ENCODE measurements around the gene B3GAT1.

Gene B3GAT1

GRCh38 chr11:134401825-134402809 lies 9.9 kb downstream of the B3GAT1 start:
- H3K27ac ChIP-seq (ENCODE audit: low read depth, low read length), result no peak overlapping the region
- H3K36me3 ChIP-seq (ENCODE audit: control insufficient read depth, low read length), result no peaks in the 10 kb centered on the region
- H3K4me1 ChIP-seq (ENCODE audit: control insufficient read depth, low read length), result no peaks in the 10 kb centered on the region
- no peaks in the 10 kb centered on the region for H3K79me2 ChIP-seq (ENCODE audit: control insufficient read depth, low read length)
- TF ChIP-seq CTCF (IDR thresholded peaks at IDR 0.05; ENCODE audit: low read depth, low read length, poor library complexity, severe bottlenecking), result no peak
- H3K4me2 ChIP-seq (ENCODE audit: low read length), result no peak overlapping the region
- no peaks in the 10 kb centered on the region for H3K27me3 ChIP-seq (ENCODE audit: control insufficient read depth, low read length)
- no peak overlapping the region for H3K4me3 ChIP-seq (ENCODE audit: low read length)
- no peaks in the 10 kb centered on the region for H3K9me2 ChIP-seq (replicated peaks; ENCODE audit: control insufficient read depth, low read length)
- no peaks in the 10 kb centered on the region for H4K20me1 ChIP-seq (ENCODE audit: control insufficient read depth, insufficient read depth, low read depth, low read length)
- no peaks in the 10 kb centered on the region for H3K9me3 ChIP-seq (ENCODE audit: control insufficient read depth, insufficient read depth, low read length)
- no peaks in the 10 kb centered on the region for H3F3A ChIP-seq (ENCODE audit: control insufficient read depth, insufficient read depth)

GRCh38 chr11:134399996-134400395 lies 12.0 kb downstream of the B3GAT1 start:
- Histone ChIP-seq H3K79me2 (ENCODE audit: control insufficient read depth, low read length) (no peaks in the 10 kb centered on the region), H3K27ac (ENCODE audit: low read depth, low read length) (no peak overlapping the region), H3K9me3 (ENCODE audit: control insufficient read depth, insufficient read depth, low read length) (no peaks in the 10 kb centered on the region), H3K4me1 (ENCODE audit: control insufficient read depth, low read length) (no peaks in the 10 kb centered on the region), H4K20me1 (ENCODE audit: control insufficient read depth, insufficient read depth, low read depth, low read length) (no peaks in the 10 kb centered on the region), H3K36me3 (ENCODE audit: control insufficient read depth, low read length) (no peaks in the 10 kb centered on the region), H3F3A (ENCODE audit: control insufficient read depth, insufficient read depth) (no peaks in the 10 kb centered on the region), H3K4me3 (ENCODE audit: low read length) (no peak overlapping the region), H3K4me2 (ENCODE audit: low read length) (no peak overlapping the region), H3K9me2 (replicated peaks; ENCODE audit: control insufficient read depth, low read length) (no peaks in the 10 kb centered on the region), H3K27me3 (ENCODE audit: control insufficient read depth, low read length) (no peaks in the 10 kb centered on the region)
- TF ChIP-seq EZH2phosphoT487 (IDR thresholded peaks at IDR 0.05; ENCODE audit: borderline replicate concordance, low read length) (no peak), CTCF (IDR thresholded peaks at IDR 0.05; ENCODE audit: low read depth, low read length, poor library complexity, severe bottlenecking) (no peak)

- no peak overlapping the region for H3K4me2 ChIP-seq (ENCODE audit: low read length)
- no peaks in the 10 kb centered on the region for H4K20me1 ChIP-seq (ENCODE audit: control insufficient read depth, insufficient read depth, low read depth, low read length)
- no peak overlapping the region for H3K27ac ChIP-seq (ENCODE audit: low read depth, low read length)
- H3K36me3 ChIP-seq (ENCODE audit: control insufficient read depth, low read length), result no peaks in the 10 kb centered on the region
- TF ChIP-seq CTCF (IDR thresholded peaks at IDR 0.05; ENCODE audit: low read depth, low read length, poor library complexity, severe bottlenecking) (no peak), EZH2phosphoT487 (IDR thresholded peaks at IDR 0.05; ENCODE audit: borderline replicate concordance, low read length) (no peak)
- no peaks in the 10 kb centered on the region for H3F3A ChIP-seq (ENCODE audit: control insufficient read depth, insufficient read depth)
- H3K4me1 ChIP-seq (ENCODE audit: control insufficient read depth, low read length), result no peaks in the 10 kb centered on the region
- no peak overlapping the region for H3K4me3 ChIP-seq (ENCODE audit: low read length)
- no peaks in the 10 kb centered on the region for H3K9me2 ChIP-seq (replicated peaks; ENCODE audit: control insufficient read depth, low read length)
- no peaks in the 10 kb centered on the region for H3K27me3 ChIP-seq (ENCODE audit: control insufficient read depth, low read length)
- no peaks in the 10 kb centered on the region for H3K79me2 ChIP-seq (ENCODE audit: control insufficient read depth, low read length)
- no peaks in the 10 kb centered on the region for H3K9me3 ChIP-seq (ENCODE audit: control insufficient read depth, insufficient read depth, low read length)
These were observed 12.8 kb downstream of the B3GAT1 start for GRCh38 chr11:134399293-134399654.

Data from DOHH2 (cell line).